HUDEP-2 (cell line): ENCODE data around the gene OR8D2.

Experiments
- DNase-seq, 76 experiments: peaks; one replicate each; lab custom pipeline; 2025; ENCODE audit not compliant: unreplicated experiment in 76 of 76; lab: John Stamatoyannopoulos, UW

OR8D2 gene, protein sequence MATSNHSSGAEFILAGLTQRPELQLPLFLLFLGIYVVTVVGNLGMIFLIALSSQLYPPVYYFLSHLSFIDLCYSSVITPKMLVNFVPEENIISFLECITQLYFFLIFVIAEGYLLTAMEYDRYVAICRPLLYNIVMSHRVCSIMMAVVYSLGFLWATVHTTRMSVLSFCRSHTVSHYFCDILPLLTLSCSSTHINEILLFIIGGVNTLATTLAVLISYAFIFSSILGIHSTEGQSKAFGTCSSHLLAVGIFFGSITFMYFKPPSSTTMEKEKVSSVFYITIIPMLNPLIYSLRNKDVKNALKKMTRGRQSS

DNA sequence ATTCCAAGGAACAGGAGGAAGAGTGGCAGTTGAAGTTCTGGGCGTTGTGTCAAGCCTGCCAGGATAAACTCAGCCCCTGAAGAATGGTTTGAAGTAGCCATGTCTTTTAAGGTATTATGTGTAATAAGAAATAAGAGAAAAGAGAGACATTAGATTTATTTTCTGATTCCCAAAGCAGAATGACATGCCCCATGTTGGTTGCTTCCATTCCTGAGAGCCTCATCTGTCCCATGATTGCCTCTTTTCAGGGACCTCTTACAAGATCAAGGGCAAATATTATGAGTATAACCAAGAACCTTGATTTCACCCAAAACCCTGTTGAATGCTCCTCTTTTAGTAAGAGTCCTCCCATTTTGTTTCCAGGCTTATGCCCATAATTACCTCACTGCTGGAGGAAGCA lies at the start of gene OR8D2:
OR8D2 (minus strand) TSS at position 101 of the 400 bp plus-strand sequence; CDS start at position 101, 0 bp downstream.
- DNase-seq = no peak

GRCh38 chr11:124359566-124359965 lies 39.6 kb upstream of the OR8D2 start:
- DNase-seq = no peak

DNA sequence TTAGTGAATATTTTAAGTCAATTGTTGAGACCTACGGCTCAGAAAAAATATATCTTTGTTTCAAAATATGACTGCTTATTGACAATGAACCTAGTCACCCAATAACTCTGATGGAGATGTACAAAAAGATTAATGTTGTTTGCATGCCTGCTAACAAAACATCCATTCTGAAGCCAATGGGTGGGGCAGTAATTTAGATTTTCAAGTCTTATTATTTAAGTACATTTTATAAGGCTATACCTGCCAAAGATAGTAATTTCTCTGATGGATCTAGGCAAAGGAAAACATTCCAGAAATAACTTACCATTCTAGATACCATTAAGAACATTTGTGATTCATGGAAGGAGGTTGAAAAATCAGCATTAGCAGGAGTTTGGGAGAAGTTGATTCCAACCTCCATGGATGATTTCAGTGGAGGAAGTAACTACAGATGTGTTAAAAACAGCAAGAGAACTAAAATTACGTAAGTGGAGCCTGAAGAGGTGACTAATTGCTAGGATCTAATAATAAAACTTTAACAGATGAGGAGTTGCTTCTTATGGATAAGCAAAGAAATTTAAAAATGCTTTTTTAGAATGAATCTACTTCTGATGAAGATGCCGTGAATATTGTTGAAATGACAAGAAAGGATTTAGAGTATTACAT lies 26.4 kb upstream of the OR8D2 start:
- DNase-seq = no peak

DNA sequence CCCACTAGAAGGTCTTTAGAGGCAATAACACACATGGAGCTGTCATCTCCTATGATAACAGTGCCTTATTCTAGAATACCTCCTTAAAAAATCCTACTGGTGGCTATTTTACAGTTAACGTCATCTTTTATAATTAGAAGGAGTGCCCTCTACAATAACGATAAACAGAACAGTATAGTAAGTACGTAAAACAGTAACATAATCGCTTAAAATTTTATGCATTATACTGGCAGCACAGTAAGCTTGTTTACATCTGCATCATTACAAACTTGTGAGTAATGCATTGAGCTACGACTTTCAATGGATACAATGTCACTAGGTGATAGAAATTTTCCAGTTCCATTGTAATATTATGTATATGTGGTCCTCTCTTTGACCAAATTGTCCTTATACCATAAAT lies 24.3 kb upstream of the OR8D2 start:
- no peak for DNase-seq

GRCh38 chr11:124340142-124340447 lies 20.1 kb upstream of the OR8D2 start:
- DNase-seq = no peak

GRCh38 chr11:124339396-124340141 lies 19.6 kb upstream of the OR8D2 start:
- DNase-seq = no peak

DNA sequence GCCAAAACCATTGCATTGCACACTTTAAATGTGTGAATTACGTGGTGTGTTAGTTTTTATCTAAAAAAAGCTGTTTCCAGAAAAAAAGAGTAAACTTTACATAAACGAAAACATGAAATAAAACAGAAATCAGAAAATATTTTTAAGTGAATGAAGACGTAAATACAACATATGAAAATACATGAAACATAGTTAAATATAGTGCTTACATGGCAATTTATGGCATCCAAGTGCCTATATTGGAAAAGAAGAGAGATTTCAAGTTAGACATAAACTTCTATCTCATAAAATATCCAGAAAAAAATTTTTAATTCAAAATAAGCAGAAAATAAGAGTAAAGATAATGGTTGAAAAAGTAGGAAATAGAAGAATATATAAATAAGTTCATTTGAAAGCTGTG lies 11.9 kb upstream of the OR8D2 start:
- DNase-seq = no peak

GRCh38 chr11:124329787-124330478 lies 9.9 kb upstream of the OR8D2 start:
- no peak for DNase-seq

GRCh38 chr11:124327775-124328174 lies 7.8 kb upstream of the OR8D2 start:
- no peak for DNase-seq

DNA sequence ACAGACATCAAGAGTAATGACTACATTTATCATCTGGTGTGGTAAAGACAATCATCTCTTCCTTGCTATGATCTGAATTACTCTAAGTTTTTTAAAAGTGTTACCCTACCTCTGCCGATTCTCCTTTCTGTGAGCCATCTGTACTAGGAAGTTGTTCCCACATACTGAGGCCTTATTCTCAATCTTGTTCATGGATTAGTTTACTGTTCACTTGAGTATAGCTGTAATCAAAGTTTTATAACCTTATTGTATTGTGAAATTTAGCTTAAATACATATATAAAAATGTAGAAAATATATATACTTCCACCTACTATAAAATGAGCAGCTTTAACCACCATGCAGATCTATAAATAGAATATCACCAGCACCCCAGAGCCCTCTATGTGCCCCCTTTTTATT lies 2.4 kb upstream of the OR8D2 start:
- no peak for DNase-seq

DNA sequence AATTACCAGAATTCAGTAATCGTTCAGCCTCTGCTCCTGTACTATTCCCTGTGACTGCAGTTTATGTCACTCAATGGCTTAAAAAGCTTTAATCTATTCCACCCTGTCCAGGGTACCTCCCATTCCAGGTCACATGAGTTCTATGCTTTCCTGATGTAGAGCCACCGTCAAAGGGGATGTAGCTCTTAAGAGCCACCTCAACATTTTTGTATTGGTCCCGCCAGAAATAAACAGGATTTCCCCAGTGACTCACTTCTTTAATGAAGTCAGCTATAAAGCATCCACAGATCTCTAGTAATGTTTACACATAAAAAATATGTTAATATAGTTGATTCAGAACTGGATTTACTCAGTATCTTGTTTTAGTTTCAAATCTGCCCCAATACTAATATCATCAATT lies 4.9 kb downstream of the OR8D2 start:
- DNase-seq = no peak

GRCh38 chr11:124313849-124314248 lies 6.1 kb downstream of the OR8D2 start, which contains the start of gene OR8D1:
Gene OR8D1 (minus strand): TSS chr11:124313949. CDS start chr11:124310766, 3,183 bp downstream.
- no peak for DNase-seq

- no peak for DNase-seq
Measured at GRCh38 chr11:124313131-124313530, 6.9 kb downstream of the OR8D2 start.

- no peak for DNase-seq
Measured at GRCh38 chr11:124311670-124312069, 8.3 kb downstream of the OR8D2 start.

DNA sequence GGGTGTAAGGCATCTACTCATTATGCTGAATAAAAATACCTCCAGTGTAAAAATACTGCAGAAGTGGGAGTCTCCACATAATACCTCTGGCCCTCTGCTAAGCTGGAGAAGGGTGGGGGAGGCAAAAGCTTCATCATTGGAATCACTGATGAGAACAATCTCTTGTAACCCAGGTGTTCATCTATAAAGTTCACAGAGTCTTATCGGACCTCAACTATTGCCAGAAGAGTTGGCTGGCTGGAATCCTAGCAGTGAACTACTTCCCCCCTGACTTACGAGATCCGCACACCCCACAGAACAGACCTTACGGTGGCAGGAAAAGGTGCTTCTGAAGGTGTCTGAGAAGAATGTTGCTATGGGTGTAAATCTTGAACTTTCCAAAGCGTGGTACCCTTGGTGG lies 8.7 kb downstream of the OR8D2 start:
- no peak for DNase-seq

GRCh38 chr11:124310721-124311120 lies 9.3 kb downstream of the OR8D2 start:
- DNase-seq = no peak

DNA sequence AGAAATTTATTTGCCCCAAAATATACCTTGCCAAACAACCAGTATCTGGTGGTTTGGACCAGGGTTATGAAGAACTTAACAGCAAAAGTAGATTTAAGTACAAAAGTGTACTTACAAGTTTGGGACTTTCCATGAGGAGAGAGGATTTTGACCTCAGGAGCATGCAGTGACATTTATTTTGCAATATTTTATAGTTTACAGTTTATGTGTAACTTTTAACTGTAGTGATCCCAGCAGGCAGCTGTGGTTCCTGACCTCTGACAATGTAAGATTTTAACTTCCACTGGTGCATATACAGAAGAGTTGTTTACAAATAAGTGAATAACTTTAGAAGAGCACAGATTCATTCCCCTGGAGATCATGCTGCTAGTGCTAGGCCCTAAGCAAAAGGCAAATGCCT lies 12.9 kb downstream of the OR8D2 start:
- no peak for DNase-seq

DNA sequence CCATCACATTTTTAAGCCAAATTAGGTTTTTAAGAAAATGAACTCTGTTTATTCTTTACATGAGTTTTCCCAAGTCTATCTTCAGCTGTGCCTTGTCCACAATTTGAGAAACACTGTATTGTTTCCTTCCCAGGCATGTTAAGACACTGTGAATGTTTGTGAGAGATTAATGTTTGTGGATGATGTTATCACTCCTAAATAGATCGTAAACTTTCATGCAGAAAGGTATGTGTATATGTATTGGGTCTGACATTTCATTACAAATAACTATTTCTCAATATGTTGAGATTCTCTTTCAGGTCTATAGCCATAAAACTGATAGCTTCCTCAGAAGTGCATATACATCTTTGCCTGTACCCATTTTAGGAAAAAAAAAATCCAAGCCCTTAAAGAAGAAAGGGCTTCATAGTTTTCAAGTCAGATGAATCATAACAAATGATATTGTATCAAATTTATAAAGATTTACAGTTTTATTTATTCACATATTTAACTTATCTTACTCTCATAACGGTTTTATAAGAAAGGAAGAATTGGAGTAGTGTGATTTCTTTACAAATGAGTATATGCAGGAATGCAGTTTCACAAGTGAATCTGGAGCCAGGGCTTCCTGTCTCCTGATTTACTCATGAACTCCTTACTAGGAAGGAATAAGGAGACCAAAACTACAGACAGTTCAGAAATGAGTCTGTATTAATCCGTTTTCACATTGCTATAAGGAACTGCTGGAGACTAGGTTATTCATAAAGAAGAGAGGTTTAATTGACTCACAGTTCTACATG lies 17.5 kb downstream of the OR8D2 start:
- no peak for DNase-seq

GRCh38 chr11:124301548-124301947 lies 18.4 kb downstream of the OR8D2 start:
- DNase-seq = no peak

DNA sequence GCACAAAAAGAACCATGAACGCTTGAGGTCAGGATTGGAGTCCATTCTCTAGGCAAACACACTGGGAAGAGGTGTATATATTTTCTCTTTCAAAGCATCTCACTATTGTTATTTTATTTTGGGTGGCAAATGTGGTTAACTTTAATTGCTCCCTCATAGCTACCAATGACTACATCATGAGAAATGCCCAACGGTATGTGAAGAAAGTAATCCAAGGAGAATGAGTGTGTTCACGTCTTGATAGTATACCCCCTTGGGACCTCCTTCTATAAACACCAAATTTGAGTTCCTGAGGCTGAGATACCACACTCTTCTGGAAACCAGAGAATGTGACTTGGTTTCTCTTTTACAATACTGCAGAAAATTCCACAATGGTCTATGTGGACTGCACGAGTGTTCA lies 22.1 kb downstream of the OR8D2 start:
- no peak for DNase-seq

GRCh38 chr11:124296016-124296415 lies 24.0 kb downstream of the OR8D2 start:
- DNase-seq = no peak
